A673 (cell line): ENCODE data around the gene STEAP4. TPM values are rescaled to one million over a fixed set of nuclear protein-coding genes. Genes with fewer than 3 reads are reported as not detected.

Experiments
- BruUV-seq: library from RNA; stranded (reverse); fragments of 400-500 nt; replicated peaks from 2 replicates; lab custom pipeline; 2021; lab: Mats Ljungman, UMichigan
- CTCF ChIA-PET: fragments of 300-600 bp; sonication (Branson Sonifier 250); formaldehyde crosslinking; loops from one replicate; lab custom pipeline; 2022; ENCODE audit warnings: antibody characterized with exemption; lab: Charles Lee
- POLR2A ChIA-PET: fragments of 300-600 bp; sonication (Branson Sonifier 250); formaldehyde crosslinking; loops from one replicate; lab custom pipeline; 2022; ENCODE audit warnings: antibody characterized with exemption; ENCODE audit not compliant: low non-redundant PET; lab: Charles Lee
- DNase-seq: peaks from one replicate; pipeline ENCODE4 v3.0.0-alpha.2; 2015; ENCODE audit warnings: low spot score
- H3K27ac ChIP-seq: fragments of 200-600 bp; sonication (generic); 2 replicates; pipeline ENCODE4 v1.5.1; 2016; ENCODE audit warnings: mixed run types, low read depth, mild to moderate bottlenecking, mixed read lengths, antibody characterized with exemption, low read length; ENCODE audit not compliant: poor library complexity, severe bottlenecking
- H3K27me3 ChIP-seq: fragments of 200-600 bp; sonication (generic); replicated peaks from 2 replicates; pipeline ENCODE4 v1.6.1; 2017; ENCODE audit warnings: mixed run types, low read depth, mild to moderate bottlenecking, mixed read lengths, antibody characterized with exemption, low read length; ENCODE audit not compliant: insufficient read depth, poor library complexity
- H3K36me3 ChIP-seq: fragments of 200-600 bp; sonication (generic); 2 replicates; pipeline ENCODE4 v1.6.1; 2016; ENCODE audit warnings: mixed run types, mild to moderate bottlenecking, mixed read lengths, antibody characterized with exemption, low read length; ENCODE audit not compliant: insufficient read depth, poor library complexity, severe bottlenecking
- H3K4me1 ChIP-seq: fragments of 200-600 bp; sonication (generic); 2 replicates; pipeline ENCODE4 v1.6.1; 2017; ENCODE audit warnings: mixed run types, mild to moderate bottlenecking, mixed read lengths, antibody characterized with exemption, low read length; ENCODE audit not compliant: insufficient read depth, poor library complexity, severe bottlenecking
- H3K4me3 ChIP-seq: fragments of 200-600 bp; sonication (generic); 2 replicates; pipeline ENCODE4 v1.5.1; 2016; ENCODE audit warnings: low read depth, mixed run types, mild to moderate bottlenecking, mixed read lengths, low read length; ENCODE audit not compliant: poor library complexity, severe bottlenecking
- H3K9me3 ChIP-seq: fragments of 200-600 bp; sonication (generic); 2 replicates; pipeline ENCODE4 v1.6.1; 2016; ENCODE audit warnings: mixed run types, low read depth, mild to moderate bottlenecking, mixed read lengths, antibody characterized with exemption, low read length; ENCODE audit not compliant: poor library complexity, severe bottlenecking
- EZH2 ChIP-seq: fragments of 200-600 bp; sonication (generic); IDR thresholded peaks from 2 replicates; pipeline ENCODE4 v1.6.1; 2017; ENCODE audit warnings: borderline replicate concordance, low read depth, mild to moderate bottlenecking, mixed read lengths, antibody characterized with exemption, low read length; ENCODE audit not compliant: poor library complexity, severe bottlenecking
- intact Hi-C: fragments of 100-400 bp; cut with micrococcal nuclease; formaldehyde crosslinking; loops from one replicate; pipeline ENCODE4 v1.10.0; 2022; ENCODE audit not compliant: unreplicated experiment
- total RNA-seq: library from RNA; stranded (reverse); gene quantifications from 2 replicates; pipeline ENCODE4 v1.2.3, GENCODE V29; 2021
- TF ChIP-seq, protein P1 (sequence below): fragments of 300-800, 200-600 bp; sonication (generic); conservative IDR thresholded peaks from 2 replicates; pipeline ENCODE4 v1.5.1; 2017; ENCODE audit warnings: low read depth, mild to moderate bottlenecking, antibody characterized with exemption, low read length, moderate library complexity, mixed read lengths

STEAP4 gene
- total RNA-seq, 1 experiment from 2014 or later, result not detected

DNA sequence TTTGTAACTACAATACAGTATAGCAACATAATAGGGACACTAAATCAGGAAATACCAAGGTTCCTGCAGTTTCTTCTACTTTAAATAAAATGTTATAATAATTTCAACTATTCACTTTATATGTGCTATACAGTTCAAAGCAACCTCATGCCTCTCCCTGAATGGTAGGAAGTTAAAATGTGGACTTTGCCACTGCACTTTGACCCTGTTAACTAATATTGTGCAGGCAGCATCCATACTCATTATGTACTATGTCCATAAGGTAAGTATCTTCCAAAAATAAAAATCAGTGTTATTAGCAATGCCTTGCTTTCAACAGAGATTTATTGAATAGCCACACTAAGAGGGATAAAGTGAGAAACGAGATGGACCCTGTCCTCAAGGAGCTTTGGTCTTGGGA lies 4.8 kb downstream of the STEAP4 start:
- Histone ChIP-seq H3K9me3 (no peaks in the 10 kb centered on the region), H3K4me1 (no peaks in the 10 kb centered on the region), H3K36me3 (no peaks in the 10 kb centered on the region), H3K27ac (no peak overlapping the region), H3K27me3 (peaks cover 16% of the 10 kb centered on the region), H3K4me3 (no peak overlapping the region)
- ChIA-PET CTCF (no interaction called here), POLR2A (no interaction called here)
- TF ChIP-seq, protein P1, sequence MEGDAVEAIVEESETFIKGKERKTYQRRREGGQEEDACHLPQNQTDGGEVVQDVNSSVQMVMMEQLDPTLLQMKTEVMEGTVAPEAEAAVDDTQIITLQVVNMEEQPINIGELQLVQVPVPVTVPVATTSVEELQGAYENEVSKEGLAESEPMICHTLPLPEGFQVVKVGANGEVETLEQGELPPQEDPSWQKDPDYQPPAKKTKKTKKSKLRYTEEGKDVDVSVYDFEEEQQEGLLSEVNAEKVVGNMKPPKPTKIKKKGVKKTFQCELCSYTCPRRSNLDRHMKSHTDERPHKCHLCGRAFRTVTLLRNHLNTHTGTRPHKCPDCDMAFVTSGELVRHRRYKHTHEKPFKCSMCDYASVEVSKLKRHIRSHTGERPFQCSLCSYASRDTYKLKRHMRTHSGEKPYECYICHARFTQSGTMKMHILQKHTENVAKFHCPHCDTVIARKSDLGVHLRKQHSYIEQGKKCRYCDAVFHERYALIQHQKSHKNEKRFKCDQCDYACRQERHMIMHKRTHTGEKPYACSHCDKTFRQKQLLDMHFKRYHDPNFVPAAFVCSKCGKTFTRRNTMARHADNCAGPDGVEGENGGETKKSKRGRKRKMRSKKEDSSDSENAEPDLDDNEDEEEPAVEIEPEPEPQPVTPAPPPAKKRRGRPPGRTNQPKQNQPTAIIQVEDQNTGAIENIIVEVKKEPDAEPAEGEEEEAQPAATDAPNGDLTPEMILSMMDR, result no peak
- no peak for TF ChIP-seq EZH2
- BruUV-seq, result no TSS peak
- intact Hi-C loops, result no loop called here
- DNase-seq, result no peak

DNA sequence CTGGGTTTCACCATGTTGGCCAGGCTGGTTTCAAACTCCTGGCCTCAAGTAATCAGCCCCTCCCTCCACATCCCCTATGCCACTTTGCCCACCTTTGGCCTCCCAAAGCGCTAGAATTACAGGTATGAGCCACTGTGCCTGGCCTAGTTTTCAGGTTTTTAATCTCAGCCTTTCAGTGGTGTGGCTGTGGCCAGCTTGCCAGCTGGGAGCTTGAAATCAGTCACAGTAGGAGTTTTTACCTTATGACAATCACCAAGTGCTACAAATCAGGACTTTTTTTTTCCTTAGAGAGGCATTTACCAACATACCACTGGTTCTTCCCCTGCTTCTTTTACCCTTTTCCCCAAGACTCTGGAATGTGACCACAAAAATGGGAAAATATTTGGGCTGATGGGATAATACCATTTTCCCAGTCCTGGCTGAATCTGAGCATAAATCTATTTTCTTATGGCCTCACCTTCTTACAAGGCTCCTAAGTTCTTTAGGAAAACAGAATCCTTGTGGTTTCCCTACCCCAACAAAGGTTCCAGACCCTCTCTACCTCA lies 6.2 kb downstream of the STEAP4 start:
- ChIA-PET CTCF (no interaction called here), POLR2A (no interaction called here)
- no peak overlapping the region for H3K27ac ChIP-seq
- DNase-seq, result no peak
- peaks cover 2% of the 10 kb centered on the region for H3K27me3 ChIP-seq
- H3K36me3 ChIP-seq, result no peaks in the 10 kb centered on the region
- no TSS peak for BruUV-seq
- intact Hi-C loops, result no loop called here
- no peak overlapping the region for H3K4me3 ChIP-seq
- H3K9me3 ChIP-seq, result no peaks in the 10 kb centered on the region
- TF ChIP-seq, protein P1, result no peak
- TF ChIP-seq EZH2, result no peak
- no peaks in the 10 kb centered on the region for H3K4me1 ChIP-seq

DNA sequence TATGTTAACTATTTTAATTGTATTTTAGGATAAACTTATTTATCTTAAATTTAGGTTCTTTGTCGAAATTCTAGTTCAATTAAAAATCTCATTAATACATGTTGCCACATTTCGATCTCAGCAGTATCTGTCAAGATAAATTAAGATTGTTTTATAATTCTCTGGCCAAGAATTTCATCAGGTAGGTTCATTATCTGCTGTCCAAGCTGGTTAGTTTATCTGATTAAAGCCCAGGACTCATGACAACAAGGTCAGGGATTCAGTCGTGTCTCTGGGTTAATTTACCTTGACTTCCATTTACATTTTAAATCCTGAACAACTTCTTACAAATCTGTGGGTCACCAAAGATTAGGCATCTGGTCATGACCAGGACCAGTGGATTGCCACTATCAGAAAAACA lies 7.6 kb downstream of the STEAP4 start:
- BruUV-seq, result no TSS peak
- Histone ChIP-seq H3K27me3 (no peaks in the 10 kb centered on the region), H3K36me3 (no peaks in the 10 kb centered on the region), H3K27ac (no peak overlapping the region), H3K4me3 (no peak overlapping the region), H3K4me1 (no peaks in the 10 kb centered on the region), H3K9me3 (no peaks in the 10 kb centered on the region)
- no peak for DNase-seq
- ChIA-PET CTCF (no interaction called here), POLR2A (no interaction called here)
- intact Hi-C loops, result no loop called here
- TF ChIP-seq EZH2, result no peak
- TF ChIP-seq, protein P1, result no peak
